ENCODE data around the gene EIF2AK3.

GRCh38 chr2:88560619-88561307 lies 66.5 kb downstream of the EIF2AK3 start:
- TF ChIP-seq CTCF (conservative IDR thresholded peaks at IDR 0.05): no peak
- no peak for TF ChIP-seq ZFX (IDR thresholded peaks at IDR 0.05)
